ENCODE results near the gene MSANTD3.
A peak's percentile ranks its signal among the peaks of the same experiment; 100 is the strongest.

GRCh38 chr9:100473276-100474081 is 46.5 kb downstream of the MSANTD3 start:
- TF ChIP-seq CTCF (CRISPR knock-in tag; IDR thresholded peaks at IDR 0.05) (no peak), EZH2 (conservative IDR thresholded peaks at IDR 0.05; ENCODE audit: low read depth, low read length) (no peak), CHD2 (IDR thresholded peaks at IDR 0.05; ENCODE audit: low read depth, low read length) (no peak), ZNF816 (CRISPR knock-in tag; IDR thresholded peaks at IDR 0.05; ENCODE audit: borderline replicate concordance) (no peak), MAZ (IDR thresholded peaks at IDR 0.05; ENCODE audit: borderline replicate concordance, low read depth, low read length) (no peak), MAZ (CRISPR knock-in tag; IDR thresholded peaks at IDR 0.05; ENCODE audit: low read depth) (no peak), SNRNP70 (IDR thresholded peaks at IDR 0.05; ENCODE audit: low read depth, low read length) (no peak), TCF7L2 (IDR thresholded peaks at IDR 0.05; ENCODE audit: low read depth, low read length) (no peak), HNRNPL (IDR thresholded peaks at IDR 0.05; ENCODE audit: low read depth, low read length) (no peak), HNRNPH1 (optimal IDR thresholded peaks at IDR 0.05; ENCODE audit: low read depth, low read length) (no peak), TBP (CRISPR knock-in tag; IDR thresholded peaks at IDR 0.05) (no peak), SRSF1 (optimal IDR thresholded peaks at IDR 0.05; ENCODE audit: low read depth, low read length) (no peak), AFF4 (CRISPR knock-in tag; IDR thresholded peaks at IDR 0.05) (no peak), CEBPB (IDR thresholded peaks at IDR 0.05; ENCODE audit: borderline replicate concordance, low read depth, low read length) (no peak), BCL3 (CRISPR knock-in tag; IDR thresholded peaks at IDR 0.05) (peak; percentile 65; the same call in 1 of the 2 replicates)
